GM19463 (cell line): ENCODE results near the gene MRPS25.

ENCODE experiments used
- ATAC-seq: cut with Tn5 transposase; IDR thresholded peaks from one replicate; pipeline ENCODE4 v1.9.1; 2021; ENCODE audit warnings: mild to moderate bottlenecking, moderate library complexity; ENCODE audit not compliant: unreplicated experiment

Gene MRPS25

DNA sequence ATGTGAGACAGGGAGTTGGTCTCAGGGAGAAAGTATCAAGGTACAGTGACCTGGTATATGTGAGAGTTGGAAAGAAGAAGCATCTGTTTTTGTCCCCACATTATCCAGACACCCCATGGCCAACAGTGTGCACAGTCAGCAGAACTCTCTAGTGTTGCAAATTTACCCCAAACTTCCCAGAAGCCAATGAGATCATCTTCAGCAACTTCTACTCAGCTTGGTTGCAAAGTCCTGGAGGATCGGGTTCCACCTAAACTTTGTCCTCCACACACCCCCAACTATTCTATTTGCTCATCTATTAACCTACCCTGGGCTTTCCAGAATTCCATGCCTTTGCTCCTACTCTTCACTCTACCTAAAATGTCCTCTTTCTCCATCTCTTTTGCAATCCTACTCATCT lies 18.1 kb upstream of the MRPS25 start:
- ATAC-seq: no peak

DNA sequence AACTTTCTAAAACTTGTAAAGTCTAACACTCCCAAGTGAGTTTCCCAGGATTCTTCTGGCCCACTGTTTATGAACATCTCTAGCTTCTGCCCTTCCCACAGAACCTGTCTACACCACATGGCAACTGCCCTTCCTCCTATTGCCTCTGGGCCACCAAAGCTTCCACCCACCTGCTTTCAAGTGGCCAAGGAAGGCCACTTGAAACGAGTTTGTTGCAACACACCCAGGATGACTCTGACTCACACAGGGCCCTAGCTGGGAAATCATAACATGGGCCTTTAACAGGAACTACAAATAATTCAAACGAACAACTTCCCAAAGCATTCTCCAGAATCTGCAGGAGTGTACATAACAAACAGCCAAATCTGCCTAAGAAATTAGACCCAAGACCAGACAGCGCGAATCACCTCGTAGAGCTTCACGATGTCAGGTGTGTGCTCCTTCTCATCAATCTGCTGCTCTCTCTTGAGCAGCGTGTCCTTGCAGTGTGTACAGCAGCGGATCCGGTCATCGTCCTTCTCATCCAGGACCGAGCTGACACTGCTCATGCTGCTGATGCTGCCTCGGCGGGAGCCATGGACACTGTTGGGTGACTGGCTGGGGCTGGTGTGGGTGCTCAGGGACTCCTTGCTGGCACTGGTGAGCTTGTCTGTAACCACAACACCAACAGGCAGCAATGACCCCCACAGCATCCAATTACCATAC lies 17.0 kb upstream of the MRPS25 start:
- ATAC-seq: no peak

DNA sequence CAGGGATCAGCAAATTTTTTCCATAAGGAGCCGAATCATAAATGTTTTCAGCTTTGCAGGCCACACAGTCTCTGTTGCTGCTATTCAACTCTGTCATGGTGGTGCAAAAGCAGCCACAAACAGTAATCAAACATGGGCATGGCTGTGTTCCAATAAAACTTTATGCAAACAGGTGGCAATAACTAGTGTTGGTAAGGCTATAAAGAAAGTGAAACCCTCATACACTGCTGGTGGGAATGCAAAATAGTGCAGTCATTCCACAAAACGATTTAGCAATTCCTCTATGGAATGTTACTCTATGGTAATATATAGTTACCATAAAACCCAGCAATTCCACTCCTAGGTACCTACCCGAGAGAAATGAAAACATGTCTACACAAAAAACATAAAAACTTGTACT lies 14.0 kb upstream of the MRPS25 start:
- ATAC-seq: no peak

DNA sequence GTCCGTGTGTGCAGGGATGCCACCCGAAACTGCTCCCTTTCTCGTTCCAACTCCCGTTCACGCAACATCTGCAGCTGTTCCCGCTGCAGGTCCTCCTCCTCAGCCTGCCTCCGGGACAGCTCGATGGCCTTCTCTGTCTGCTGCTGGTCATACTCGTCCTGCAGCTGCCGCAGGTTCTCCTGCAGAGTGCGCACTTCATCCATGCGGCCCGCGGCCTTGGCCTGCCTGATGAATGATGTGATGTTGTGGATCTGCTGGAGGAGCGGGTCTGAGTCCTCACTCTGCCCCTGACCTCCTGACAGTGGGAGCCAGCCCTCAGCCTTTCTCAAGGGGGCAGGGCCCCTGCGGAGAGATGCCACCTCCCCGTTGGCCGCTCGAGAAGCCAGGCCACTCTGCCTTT lies 9.4 kb upstream of the MRPS25 start:
- no peak for ATAC-seq

DNA sequence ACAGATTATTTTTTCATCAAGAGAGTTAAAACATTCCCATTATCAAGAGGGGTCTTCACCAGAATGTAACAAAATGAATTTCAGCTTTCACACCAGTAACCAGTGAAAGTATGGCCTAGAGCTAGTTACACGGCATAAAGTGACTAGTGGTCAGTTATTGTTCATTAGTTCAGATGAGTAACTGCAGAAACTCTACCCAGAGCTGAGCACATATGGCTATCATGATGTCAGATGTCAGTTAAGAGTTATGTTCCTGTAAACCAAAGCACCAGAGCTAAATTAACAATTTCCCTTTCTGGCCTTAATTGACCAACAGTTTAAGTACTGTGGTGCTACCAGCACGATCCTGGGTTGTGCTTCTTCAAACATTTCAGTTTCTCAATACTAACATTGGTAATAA lies 6.6 kb upstream of the MRPS25 start:
- ATAC-seq: no peak

DNA sequence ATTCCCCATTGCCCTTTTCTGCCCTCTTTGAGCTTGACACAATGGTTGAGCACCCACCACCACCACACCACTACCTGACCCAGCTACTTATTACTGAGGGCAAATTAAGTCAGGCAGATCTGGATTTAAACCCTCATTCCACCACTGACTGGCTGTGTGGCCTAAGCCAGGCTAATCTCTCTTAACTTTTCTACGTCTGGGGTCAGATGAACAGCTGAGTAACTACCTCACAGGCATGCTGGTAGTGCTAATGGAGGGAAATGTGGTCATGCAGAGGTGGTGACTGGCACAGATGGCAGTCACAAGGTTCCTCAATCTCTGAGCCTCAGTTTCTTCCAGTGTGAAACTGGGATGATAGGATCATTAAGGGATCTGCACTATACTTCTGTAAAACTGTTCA lies 4.3 kb upstream of the MRPS25 start:
- no peak for ATAC-seq

DNA sequence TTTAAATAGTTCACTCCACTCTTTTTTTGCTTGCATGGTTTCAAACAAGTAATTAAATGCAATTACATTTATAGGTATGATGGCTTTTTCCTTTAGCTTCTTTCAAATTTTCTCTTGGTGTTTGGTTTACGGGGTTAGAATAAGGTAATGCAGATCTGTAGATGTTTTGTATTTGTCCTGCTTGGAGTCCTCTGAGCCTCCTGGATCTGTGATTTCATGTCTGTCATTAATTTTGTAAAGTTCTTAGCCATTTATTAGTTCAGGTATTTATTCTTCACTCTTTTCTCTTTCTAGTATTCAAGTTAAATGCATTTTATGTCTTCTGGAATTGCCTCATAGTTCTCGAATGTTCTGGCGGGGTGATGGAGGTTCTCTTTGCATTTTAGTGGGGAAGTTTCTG lies 1.4 kb upstream of the MRPS25 start:
- no peak for ATAC-seq

DNA sequence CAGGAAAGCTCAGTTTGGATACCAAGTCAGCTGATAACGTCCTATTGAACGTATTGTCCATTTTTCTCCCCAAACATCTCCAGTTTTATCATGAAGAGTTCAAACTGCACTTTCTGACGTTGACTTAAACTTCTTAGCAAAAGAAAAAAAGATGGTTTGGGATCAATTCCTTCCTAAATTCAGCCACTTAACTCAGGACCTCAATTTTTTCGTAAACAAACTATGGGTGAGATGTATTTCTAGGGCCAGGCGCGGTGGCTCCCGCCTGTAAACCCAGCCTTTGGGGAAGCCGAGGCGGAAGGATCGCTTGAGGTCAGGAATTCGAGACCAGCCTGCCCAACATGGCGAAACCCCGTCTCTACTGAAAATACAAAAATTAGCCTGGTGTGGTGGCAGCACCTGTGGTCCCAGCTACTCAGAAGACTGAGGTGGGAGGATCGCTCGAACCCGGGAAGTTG lies 464 bp upstream of the MRPS25 start:
- no peak for ATAC-seq

DNA sequence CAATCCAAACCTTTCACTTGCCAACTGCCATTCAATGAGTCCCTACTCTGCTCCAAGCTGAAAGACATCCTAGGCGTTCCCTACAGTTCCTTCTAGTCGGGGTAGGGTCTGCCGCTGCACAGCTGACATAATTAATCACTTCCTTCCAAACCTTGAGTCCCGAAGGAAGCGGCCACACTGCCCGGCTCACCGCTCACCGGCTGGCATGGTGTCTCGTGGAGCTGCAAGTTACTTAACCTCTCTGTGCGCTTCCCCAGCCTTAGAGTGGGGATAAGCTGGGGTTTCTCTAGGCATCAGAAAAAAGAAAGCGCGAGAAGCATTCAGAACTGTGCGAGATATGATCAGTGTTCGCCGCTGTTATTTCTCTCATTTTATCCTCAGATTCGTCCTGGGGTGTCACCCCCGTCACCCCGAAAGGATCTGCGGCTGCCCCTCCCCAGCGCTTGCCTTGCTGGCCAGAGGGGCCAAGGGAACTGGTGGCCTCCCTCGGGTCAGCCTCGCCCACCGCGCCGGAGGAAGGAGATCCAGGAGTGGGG lies 748 bp downstream of the MRPS25 start:
- ATAC-seq: peak; percentile 16

DNA sequence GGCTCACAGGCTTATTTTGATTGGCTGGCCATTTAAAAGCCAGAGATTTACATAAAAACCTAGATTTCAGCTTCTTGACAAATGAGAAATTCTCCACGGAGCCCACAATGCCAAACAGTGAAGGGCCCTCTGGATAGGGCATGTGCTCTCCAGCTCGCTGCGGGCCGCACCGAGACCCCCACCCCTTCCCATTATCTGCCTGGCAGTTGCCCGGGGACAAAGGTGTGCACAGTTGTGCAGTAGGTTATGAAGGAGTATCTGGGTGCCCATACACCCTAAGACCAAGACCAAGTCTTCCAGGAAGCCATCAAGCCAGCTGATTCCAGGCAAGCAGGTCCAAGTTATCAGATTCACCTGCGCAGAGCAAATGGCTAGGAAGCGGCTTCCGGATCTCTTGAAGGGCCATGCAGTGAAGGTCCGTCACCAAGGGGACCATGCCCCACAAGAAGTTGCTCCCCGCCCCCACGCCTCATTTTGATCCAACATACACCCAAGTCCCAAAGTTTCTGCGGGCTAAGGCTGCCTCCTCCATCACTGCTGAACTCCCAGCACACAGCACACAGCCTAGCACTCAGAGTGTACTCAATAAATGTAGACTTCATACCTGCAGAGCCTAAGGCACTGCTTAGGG lies 1.3 kb downstream of the MRPS25 start:
- no peak for ATAC-seq

DNA sequence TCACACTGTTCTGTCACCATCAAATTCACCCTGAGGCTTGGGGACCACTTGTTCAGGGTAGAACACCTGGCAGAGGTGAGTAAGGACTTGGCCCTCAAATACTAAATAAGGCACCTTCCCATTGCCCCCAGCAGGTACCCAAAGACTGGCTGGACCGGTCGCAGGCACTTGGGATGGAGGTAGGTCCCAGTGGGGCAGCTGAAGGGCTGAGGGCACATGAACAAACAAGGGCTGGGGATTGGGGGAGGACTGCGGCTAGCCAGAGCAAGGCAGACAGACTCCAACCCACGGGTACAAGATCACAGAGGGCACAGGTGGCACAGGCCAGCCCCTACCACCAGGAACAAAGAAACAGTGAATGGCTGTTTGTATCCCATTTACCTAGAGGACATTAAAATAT lies 1.9 kb downstream of the MRPS25 start:
- no peak for ATAC-seq

DNA sequence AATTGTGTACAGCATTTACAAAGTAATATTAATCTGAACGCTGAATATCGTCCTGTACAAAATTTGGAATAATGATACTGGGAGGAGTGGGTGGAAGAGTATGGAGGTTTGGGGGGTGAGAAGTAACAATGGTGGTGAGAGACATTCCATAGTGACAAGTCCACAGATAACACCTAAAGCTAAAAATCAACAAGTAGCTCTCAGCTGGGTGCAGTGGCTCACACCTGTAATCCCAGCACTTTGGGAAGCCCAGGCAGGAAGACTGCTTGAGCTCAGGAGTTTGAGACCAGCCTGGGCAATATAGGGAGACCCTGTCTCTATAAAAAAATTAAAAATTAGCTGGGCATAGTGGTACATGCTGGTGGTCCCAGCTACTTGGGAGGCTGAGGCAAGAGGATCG lies 5.1 kb downstream of the MRPS25 start:
- no peak for ATAC-seq

DNA sequence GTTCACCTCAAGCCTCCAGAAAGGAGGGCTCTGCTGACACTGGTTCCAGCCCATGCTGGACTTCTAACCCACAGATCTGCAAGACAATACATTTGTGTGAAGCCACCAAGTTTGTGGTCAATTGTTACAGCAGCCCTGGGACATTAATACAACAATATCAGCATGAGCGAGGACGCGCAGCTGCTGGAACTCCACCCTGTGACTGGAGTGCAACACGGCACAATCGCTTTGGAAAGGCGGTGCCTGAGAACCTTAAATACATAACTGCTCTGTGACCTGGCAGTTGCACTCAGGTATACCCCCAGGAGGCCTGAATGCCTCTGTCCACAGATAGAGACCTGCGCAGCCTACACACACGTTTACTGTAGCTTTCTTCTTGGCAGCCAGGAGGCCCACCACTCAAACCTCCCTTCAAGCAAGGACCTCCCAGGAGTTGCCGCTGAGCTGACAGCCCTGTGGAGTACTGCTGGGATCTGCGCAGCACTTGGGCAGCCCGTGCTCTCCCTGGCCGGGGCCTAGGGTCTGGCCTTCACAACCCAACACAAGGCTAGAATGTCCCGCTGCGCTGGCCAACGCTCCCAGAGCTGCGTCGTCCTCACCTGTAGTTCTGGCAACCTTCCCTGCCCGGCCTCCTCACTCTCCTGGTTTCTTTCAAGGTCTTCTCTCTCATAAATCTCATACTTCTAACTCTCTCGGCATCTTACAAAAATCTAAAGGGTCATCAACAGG lies 8.3 kb downstream of the MRPS25 start:
- no peak for ATAC-seq

DNA sequence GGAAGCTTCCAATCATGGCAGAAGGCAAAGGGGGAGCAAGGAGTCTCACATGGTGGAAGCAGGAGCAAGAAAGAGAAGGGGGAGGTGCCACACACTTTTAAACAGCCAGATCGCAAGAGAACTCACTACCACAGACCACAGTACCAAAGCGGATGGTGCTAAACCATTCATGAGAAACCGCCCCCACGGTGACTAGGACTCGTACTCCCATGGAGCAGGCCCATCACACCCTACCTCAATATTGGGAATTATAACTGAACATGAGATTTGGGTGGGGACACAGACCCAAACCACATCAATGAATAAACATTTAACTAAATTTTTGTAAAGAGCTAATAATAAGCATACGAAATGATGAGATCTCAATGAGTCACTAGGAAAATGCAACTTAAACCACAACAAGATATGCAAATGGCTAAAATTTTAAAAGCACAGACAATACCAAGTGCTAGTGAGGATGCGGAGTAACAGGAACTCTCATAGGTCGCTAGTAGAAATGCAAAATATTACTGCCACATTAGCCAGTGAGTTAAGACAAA lies 10.0 kb downstream of the MRPS25 start:
- ATAC-seq: no peak

DNA sequence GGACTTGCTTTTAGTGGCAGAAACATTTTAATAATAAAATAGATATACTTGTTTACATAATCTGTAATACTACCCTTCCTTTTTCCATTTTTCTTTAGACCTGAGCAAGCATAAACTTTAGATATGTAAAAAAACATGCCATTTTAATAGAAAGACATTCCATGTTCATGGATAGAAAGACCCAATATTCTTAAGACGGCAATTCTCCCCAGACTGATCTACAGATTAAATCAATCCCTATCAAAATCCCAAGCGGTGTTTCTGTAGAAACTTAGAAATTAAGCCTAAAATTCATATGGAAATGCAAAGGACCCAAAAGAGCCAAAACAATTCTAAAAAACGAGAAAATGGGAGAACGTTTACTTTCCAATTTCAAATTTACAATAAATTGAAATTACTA lies 11.6 kb downstream of the MRPS25 start:
- ATAC-seq: no peak

DNA sequence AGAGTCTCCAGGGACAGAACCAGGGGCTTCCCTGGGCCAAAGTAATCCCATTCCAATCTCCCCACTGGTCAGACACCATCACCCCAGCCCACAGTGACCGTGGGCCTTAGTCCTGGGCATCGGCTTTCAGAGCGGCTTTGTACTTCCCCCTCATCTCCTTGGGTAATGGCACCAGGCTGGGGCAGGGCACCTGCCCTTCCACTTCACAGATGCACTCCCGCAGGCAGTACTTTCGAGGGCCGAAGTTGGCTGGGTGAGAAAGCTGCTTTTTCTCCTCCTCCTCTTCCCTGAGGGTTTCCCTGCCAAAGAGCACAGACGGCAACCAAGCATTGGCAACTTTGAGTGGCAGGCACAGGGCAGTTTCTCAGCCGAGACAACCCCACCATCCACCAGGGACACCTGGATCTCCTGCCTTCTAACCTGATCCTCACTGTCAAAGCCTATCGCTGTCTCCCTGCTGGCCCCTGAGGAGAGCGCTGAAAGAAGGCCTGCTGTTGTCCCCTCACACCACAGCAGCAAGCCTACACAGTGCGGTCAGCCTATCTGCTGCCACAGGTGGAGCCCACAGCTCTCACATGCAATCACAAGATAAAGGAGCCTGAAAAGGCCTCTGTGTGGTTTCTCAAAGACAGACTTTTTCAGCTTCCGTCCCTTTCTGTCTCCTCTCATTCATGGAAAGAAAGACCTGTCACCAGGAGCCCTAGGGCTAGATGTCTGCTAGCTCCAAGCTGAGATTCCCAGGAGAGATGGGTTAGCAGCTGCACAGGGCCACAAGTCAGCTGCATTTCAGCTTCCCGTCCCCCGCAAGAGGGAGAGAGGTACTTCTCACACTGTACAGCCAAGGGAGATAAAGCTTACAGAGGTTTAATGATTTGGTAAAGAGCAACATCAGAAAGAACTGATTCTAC lies 12.5 kb downstream of the MRPS25 start:
- ATAC-seq: no peak

DNA sequence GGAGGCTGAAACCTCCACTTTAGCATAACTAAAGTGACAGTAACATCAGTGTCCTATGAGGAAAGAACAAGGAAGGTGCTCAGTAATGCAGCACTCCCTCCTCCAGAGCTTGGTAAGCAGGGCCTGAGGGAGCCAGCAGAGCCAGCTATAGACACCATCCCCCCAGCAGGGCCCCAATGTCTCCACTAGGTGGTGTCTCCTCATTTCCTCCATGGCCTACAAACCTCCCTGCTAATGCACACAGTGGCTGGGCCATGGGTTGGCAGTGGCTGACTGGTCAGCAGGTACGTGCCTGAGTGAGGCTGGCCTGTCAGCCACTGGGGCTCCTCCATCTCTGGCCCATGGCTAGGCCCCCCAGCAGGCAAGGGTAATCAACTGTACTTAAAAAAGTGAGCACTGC lies 13.6 kb downstream of the MRPS25 start:
- ATAC-seq: peak; percentile 45

DNA sequence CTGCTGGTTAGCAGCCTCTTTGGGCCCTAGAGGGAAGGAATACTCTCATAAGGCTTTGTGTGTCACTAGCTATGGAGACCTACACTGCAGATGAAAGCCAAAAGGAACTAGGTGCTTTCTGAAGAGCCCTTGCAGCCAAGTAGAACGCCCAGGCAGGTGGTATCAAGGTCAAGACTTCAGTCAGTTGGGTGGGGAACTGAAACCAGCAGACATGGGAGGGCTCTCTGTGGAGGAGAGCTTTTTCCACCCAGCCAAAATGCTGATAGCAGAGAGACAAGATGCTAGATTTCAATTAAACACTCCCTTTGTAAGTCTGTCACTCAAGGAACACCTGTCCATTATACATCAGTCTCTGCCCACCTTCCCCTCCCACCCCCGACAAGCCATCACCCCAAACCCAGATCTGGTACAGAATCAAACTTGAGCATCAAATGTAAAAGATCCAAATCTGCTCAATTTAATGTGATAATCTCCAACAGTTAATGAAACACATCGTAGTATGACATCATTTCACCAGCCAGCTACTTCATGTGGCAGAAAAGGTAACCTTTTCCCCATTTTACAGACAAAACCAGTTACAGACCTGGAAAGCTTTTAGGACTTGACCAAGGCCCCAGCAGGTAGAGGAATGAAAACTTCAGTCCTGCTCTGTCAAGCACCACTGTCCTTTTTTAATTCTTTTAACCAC lies 14.6 kb downstream of the MRPS25 start:
- ATAC-seq: peak; percentile 87

DNA sequence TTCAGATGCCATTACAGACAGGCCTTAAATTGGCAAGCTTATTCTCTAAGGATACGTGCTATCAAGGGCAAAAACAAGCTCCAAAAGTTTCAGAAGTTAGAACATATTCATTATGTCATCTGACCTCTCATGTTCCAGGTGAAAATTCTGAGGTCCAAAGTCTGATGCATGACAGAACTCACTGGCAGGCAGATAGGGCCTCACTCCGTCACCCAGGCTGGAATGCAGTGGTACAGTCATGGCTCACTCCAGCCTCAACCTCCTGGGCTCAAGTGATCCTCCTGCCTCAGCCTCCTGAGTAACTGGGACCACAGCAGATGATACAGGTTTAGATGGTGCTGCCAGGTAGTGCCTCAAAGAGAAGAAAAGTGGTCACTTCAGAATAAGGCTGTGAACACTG lies 15.5 kb downstream of the MRPS25 start:
- no peak for ATAC-seq

DNA sequence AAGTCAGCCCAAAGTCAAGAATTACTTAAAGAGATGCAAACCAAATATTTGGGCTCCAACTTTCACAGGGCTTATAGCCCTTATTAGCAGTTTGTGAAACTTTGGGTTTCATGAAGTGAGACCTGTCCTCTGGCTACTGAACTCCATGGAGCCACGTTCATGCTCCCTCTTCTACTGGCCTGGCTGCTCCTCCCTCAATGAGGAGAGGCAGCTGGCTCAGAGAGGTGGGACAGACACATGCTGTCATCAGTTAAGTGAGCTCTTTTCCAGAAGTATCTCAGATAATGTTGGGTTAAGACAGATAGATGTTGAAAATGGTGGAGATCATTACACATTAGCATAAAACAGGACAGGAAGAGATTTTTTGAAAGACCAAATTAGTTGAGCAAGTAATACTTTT lies 19.4 kb downstream of the MRPS25 start:
- ATAC-seq: no peak
